Measurements from ENCODE around the gene ABCC11.

ABCC11 gene

DNA sequence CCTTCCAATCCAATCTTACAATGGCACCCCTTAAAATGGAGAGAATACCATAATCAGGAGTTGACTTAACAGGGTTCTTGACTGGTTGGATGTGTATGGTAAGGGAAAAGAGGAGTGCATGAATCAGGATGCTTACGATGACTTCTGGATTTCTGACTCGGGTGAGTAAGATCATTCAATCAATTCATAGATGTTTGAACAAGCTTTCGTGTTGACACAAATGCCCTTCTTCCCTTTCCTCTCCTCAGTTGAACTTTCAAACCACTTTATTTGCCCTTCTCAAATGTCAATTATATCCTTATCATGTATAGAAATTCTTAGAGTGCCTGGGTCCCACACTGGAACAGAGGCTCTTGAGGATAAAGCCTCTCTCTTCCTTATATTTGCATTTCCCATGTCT is 117.4 kb downstream of the ABCC11 start:
- DNase-seq (ENCODE audit: low read depth) = no peak

DNA sequence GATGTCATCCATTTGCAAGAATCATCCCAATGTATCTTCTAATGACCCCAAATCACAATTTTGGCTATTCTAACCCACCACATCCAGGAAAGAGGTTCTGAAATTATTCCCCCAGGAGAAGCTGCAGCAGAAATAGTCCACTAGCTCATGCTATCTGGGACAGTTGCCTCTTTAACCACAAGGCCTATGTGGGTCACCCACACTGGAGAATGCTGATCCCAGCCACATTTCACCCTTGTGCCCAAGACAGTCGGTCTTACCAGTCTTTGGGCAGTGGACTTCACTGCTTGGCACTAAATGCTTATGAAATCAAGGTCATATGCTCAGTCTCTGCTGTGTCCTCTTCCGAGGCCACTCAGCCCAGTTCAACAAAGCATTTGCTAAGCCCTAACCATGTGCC is 118.6 kb downstream of the ABCC11 start:
- no peak for DNase-seq (ENCODE audit: low read depth)

DNA sequence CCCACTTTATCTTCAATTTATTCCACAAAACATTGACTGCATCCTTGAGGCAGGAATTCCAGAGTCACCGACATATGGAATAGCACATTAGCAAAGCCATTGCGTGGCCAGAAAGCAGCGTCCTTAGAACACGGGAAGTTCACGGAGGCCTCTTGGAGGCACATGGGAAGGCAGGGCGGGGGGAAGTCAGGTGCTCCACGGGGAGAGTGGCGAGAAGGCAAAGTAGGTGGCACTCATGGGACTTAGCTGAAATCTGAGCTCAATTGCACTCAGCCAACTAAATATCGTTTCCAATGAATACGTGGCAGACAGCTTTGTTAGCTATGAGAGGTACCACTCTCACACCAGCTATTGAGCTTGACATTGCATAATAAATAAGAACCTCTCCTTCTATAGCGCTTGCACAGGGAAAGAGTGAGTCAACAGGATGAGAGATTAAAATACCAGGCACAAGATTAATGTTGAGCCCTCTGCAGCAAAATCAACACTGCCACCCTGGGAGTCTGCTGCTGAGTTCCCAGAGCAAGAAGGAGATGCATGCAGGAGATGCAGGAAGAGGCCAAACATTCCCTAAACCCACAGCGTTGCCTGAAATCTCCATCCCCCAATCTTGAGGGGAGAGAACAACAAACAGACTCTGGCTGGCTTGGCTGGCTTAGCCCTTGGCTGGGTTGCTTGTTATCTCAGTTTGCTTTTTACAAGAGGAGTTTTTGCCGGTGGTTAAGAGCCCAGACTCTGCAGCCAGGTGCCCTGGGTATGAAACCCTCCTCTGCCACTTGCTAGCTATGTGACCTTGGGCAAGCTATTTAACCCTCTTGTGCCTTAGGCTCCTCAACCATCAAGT is 120.3 kb downstream of the ABCC11 start:
- DNase-seq (ENCODE audit: low read depth) = no peak

DNA sequence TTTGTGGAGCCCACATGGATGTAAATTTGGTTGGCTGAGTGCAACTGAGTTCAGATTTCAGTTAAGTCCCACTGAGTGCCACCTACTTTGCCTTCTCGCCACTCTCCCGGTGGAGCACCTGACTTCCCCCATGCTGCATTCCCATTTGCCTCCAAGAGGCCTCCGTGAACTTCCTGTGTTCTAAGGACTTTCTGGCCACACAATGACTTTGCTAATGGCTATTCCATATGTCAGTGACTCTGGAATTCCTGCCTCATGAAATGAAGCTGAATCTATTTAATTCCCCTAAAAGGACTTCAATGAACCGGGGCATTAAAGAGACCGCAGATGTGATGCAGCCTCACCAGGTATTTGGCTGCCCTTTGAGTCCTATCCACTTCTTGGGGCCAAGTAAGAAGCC is 121.5 kb downstream of the ABCC11 start:
- DNase-seq (ENCODE audit: low read depth) = no peak

DNA sequence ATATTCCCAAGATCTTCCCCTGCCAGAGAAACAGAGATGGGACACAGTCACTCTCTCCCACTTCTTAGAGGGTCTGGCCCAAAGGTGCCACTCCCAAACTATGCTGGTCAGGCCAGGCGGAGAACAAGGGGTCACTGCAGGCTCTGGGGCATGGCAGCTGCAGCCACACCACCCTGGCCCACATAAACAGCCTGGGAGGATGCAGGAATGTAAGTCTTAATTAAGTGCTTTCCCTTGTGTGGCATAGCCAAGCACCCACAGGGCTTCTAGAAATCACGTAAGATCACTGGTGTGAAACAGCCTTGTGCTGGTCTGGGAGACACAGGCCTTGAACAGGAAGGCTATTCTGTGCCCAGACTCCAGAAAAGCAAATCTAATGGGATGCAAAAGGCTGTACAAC is 123.1 kb downstream of the ABCC11 start:
- no peak for DNase-seq (ENCODE audit: low read depth)

DNA sequence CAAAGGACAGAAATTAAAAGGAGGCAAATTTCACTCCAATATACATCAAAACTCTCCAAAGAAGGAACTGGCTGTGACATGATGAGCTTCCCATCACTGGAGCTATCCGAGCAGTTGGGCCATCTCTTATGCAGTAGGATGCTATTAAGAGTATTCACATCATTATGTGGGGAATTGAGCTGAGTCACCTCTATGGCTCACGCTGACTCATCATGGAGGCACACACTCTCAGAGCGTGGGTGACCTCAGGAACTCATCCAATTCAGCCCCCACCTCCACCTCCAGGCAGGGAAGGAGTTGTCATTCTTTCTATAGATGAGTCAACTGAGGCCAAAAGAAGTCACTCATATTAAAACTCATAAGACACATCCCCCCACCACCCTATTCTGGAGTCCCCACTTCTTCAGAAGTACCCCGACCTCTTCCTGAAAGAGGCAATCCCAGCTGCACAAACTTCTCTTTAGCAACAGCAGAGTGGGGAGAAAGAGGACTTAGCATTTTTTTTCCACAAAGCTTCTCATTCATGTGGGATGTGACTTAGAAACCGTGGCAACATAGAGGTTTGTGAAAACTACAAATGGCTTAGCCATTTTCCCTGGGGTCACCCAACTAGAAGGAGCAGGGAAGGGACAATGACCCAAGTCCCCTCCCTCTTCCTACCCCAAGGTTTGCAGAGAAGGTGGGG is 124.1 kb downstream of the ABCC11 start:
- DNase-seq (ENCODE audit: low read depth) = no peak

DNA sequence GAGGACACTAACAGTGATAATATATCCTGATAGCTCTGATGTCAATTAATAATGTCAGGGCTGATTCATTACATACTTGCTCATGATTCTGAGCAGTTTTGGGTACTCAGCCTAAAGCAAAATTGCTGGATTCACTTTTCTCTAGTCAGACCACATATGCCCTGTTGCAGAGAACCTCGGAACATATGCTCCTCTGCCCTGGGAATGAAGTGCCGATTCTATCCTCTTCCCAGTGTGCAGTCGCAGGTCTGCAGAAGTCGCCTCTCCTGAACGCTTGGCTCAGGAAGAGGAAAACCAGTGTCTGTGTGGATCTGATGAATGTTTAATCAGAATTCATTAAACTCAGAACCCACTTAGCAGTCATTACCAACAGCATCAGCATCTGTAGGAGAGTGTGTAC is 126.1 kb downstream of the ABCC11 start:
- no peak for DNase-seq (ENCODE audit: low read depth)

DNA sequence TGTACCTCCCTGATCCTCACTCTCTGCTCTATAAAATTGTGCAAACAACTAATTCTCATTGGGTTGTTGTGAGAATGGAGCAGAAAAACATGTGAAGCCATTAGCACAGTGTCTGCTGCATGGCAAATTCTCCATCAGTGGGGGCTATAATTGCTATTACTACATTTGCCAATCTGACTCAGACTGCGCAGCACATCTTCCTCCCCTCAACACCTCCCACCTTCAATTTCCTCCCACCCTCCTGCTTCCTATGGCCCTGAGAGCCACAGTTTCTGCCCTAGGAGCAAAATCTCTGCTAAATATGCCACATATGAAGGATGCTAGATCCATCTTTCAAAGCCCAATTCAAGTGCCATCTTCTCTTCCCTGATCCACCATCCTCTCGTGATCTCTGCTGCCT is 128.5 kb downstream of the ABCC11 start:
- DNase-seq (ENCODE audit: low read depth) = no peak

DNA sequence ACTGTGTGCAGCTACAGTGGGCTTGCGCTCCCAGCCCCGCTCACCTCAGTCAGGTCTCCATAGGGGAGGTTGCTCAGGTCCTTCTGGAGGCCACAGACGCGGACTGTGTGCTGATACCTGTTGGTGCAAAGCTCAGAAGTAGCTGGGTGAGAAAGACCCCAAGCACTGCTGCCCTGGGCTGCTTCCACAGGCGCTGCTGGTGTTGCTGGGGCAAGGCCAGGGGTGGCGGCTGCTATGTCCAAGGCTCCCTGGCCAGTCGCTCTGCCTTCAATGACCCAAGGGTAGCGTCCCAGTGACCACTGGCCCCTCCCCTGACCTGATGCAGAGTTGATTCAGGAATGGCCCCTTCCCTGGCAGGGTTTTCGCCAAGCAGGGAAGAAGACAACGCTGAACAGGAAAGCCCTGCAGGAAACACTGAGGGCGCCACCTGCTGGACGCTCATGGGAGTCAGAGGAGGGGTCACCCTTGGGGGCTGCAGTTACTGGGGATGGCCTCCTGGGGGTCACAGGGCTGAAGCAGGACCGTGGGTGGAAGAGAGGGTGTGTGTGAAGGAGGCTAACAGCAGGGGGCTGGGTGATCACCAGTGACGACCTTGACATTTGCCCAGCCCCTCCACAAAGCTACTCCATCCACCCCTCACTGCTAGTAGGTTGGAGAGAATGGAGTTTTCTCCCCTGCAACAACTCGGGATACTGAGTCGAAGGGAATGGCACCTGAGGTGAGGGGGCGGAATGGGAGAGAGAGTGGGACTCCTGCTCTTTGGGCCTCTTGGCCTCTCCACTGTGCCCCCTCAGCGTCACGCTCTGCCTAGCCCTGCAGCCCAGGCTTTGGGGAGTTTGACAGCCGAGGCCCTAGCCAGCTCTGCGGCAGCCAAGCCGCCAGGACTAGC is 129.9 kb downstream of the ABCC11 start:
- DNase-seq (ENCODE audit: low read depth) = peak; percentile 28

All from activated gamma-delta T cell treated with anti-CD3 and anti-CD28 coated beads, Interleukin-2, amount 50 U/mL, for 16 hours (primary cell).